H9 (cell line): ENCODE measurements around the gene SF3B1. TPM values are rescaled to one million over a fixed set of nuclear protein-coding genes. Genes with fewer than 3 reads are reported as not detected.

Experiments
- DNase-seq: peaks from one replicate; pipeline ENCODE4 v3.0.0-alpha.2; 2017
- H2AFZ ChIP-seq: one replicate; pipeline ENCODE4 v1.6.1; 2013; ENCODE audit warnings: mild to moderate bottlenecking, low read length, control low read depth, moderate library complexity
- H2AK5ac ChIP-seq: 2 replicates; pipeline ENCODE4 v1.6.1; 2013; ENCODE audit warnings: low read length, control low read depth, mixed read lengths; ENCODE audit not compliant: insufficient read length
- H2BK120ac ChIP-seq: one replicate; pipeline ENCODE4 v1.6.1; 2013; ENCODE audit warnings: low read depth, mild to moderate bottlenecking, low read length, control low read depth, inconsistent platforms; ENCODE audit not compliant: poor library complexity, severe bottlenecking
- H2BK12ac ChIP-seq: 2 replicates; pipeline ENCODE4 v1.6.1; 2013; ENCODE audit warnings: low read length, control low read depth, mixed read lengths, low read depth; ENCODE audit not compliant: insufficient read length
- H2BK15ac ChIP-seq: 2 replicates; pipeline ENCODE4 v1.6.1; 2013; ENCODE audit warnings: low read depth, low read length, control low read depth
- H2BK20ac ChIP-seq: one replicate; pipeline ENCODE4 v1.6.1; 2013; ENCODE audit warnings: low read depth, mild to moderate bottlenecking, low read length, control low read depth, inconsistent platforms; ENCODE audit not compliant: poor library complexity, severe bottlenecking
- H2BK5ac ChIP-seq: 2 replicates; pipeline ENCODE4 v1.6.1; 2013; ENCODE audit warnings: low read length, control low read depth, mixed read lengths; ENCODE audit not compliant: insufficient read length
- H3K14ac ChIP-seq: 2 replicates; pipeline ENCODE4 v1.6.1; 2013; ENCODE audit warnings: low read length, control low read depth; ENCODE audit not compliant: insufficient read depth
- H3K18ac ChIP-seq: 2 replicates; pipeline ENCODE4 v1.6.1; 2013; ENCODE audit warnings: low read depth, mild to moderate bottlenecking, mixed read lengths, low read length, control low read depth; ENCODE audit not compliant: insufficient read length
- H3K23ac ChIP-seq: 2 replicates; pipeline ENCODE4 v1.6.1; 2013; ENCODE audit warnings: low read length, control low read depth, mixed read lengths, low read depth; ENCODE audit not compliant: insufficient read length
- H3K23me2 ChIP-seq: 2 replicates; pipeline ENCODE4 v1.6.1; 2013; ENCODE audit warnings: low read depth, mild to moderate bottlenecking, mixed read lengths, low read length, control low read depth; ENCODE audit not compliant: insufficient read length, poor library complexity, severe bottlenecking
- H3K27ac ChIP-seq: 2 replicates; pipeline ENCODE4 v1.5.1; 2013; ENCODE audit warnings: low read length, control low read depth, mixed read lengths, low read depth; ENCODE audit not compliant: insufficient read length
- H3K27me3 ChIP-seq: 2 replicates; pipeline ENCODE4 v1.6.1; 2013; ENCODE audit warnings: low read length, control low read depth, inconsistent platforms; ENCODE audit not compliant: insufficient read depth
- H3K4ac ChIP-seq: 2 replicates; pipeline ENCODE4 v1.6.1; 2013; ENCODE audit warnings: low read depth, mild to moderate bottlenecking, control low read depth, inconsistent platforms, low read length, moderate library complexity
- H3K4me1 ChIP-seq: 2 replicates; pipeline ENCODE4 v1.6.1; 2013; ENCODE audit warnings: low read length, control low read depth, inconsistent platforms; ENCODE audit not compliant: insufficient read depth
- H3K4me2 ChIP-seq: 2 replicates; pipeline ENCODE4 v1.6.1; 2013; ENCODE audit warnings: low read length, control low read depth, mixed read lengths; ENCODE audit not compliant: insufficient read length, insufficient read depth
- H3K56ac ChIP-seq: 2 replicates; pipeline ENCODE4 v1.6.1; 2013; ENCODE audit warnings: low read depth, mild to moderate bottlenecking, mixed read lengths, low read length, control low read depth; ENCODE audit not compliant: insufficient read length
- H3K79me1 ChIP-seq: 2 replicates; pipeline ENCODE4 v1.6.1; 2013; ENCODE audit warnings: low read depth, mild to moderate bottlenecking, moderate library complexity, low read length, control low read depth, inconsistent platforms; ENCODE audit not compliant: insufficient read depth, poor library complexity, severe bottlenecking
- H3K79me2 ChIP-seq: 2 replicates; pipeline ENCODE4 v1.6.1; 2013; ENCODE audit warnings: low read length, control low read depth, inconsistent platforms; ENCODE audit not compliant: insufficient read depth
- H3K9ac ChIP-seq: 2 replicates; pipeline ENCODE4 v1.6.1; 2013; ENCODE audit warnings: low read length, control low read depth, mixed read lengths; ENCODE audit not compliant: insufficient read length; ENCODE audit errors: extremely low read depth
- H3K9me3 ChIP-seq: one replicate; pipeline ENCODE4 v1.6.1; 2013; ENCODE audit warnings: low read depth, low read length, inconsistent platforms; ENCODE audit not compliant: control insufficient read depth
- H3T11ph ChIP-seq: one replicate; pipeline ENCODE4 v1.6.1; 2013; ENCODE audit warnings: mild to moderate bottlenecking, low read length, control low read depth, inconsistent platforms
- H4K20me1 ChIP-seq: one replicate; pipeline ENCODE4 v1.6.1; 2013; ENCODE audit not compliant: control insufficient read depth, insufficient read length, insufficient read depth
- H4K5ac ChIP-seq: 2 replicates; pipeline ENCODE4 v1.6.1; 2013; ENCODE audit warnings: low read depth, mild to moderate bottlenecking, mixed read lengths, low read length, control low read depth; ENCODE audit not compliant: insufficient read length
- H4K8ac ChIP-seq: replicated peaks from 2 replicates; pipeline ENCODE4 v1.6.1; 2013; ENCODE audit warnings: low read length, control low read depth, mixed read lengths, low read depth; ENCODE audit not compliant: insufficient read length
- H4K91ac ChIP-seq: 2 replicates; pipeline ENCODE4 v1.6.1; 2013; ENCODE audit warnings: low read depth, mild to moderate bottlenecking, moderate library complexity, mixed read lengths, low read length, control low read depth; ENCODE audit not compliant: insufficient read length
- H3K27ac Mint-ChIP-seq, 3 experiments: 2 replicates in 2 of 3; 3 replicates in 1 of 3; pipeline ENCODE4 v1.8.0; 2020 to 2021; ENCODE audit warnings: mixed read lengths in 3 of 3, mild to moderate bottlenecking in 1 of 3, moderate library complexity in 1 of 3
- H3K27me3 Mint-ChIP-seq: 2 replicates; pipeline ENCODE4 v1.8.0; 2021; ENCODE audit warnings: low read depth, mild to moderate bottlenecking, moderate library complexity, mixed read lengths
- H3K36me3 Mint-ChIP-seq, 3 experiments: 2 replicates in 2 of 3; 3 replicates in 1 of 3; pipeline ENCODE4 v1.8.0; 2020 to 2021; ENCODE audit warnings: low read depth in 3 of 3, mixed read lengths in 3 of 3; ENCODE audit not compliant: insufficient read depth in 1 of 3
- H3K4me1 Mint-ChIP-seq, 2 experiments: 2 replicates each; pipeline ENCODE4 v1.8.0; 2020; ENCODE audit warnings: mixed read lengths in 2 of 2
- H3K4me3 Mint-ChIP-seq, 2 experiments: 2 replicates in 1 of 2; 3 replicates in 1 of 2; pipeline ENCODE4 v1.8.0; 2020 to 2021; ENCODE audit warnings: mild to moderate bottlenecking in 2 of 2, mixed read lengths in 2 of 2, moderate library complexity in 1 of 2
- H3K9me3 Mint-ChIP-seq, 2 experiments: 2 replicates in 1 of 2; 3 replicates in 1 of 2; pipeline ENCODE4 v1.8.0; 2020; ENCODE audit warnings: mild to moderate bottlenecking in 2 of 2, mixed read lengths in 2 of 2, moderate library complexity in 1 of 2
- WGBS: extraction: QIAGEN DNeasy Blood & Tissue Kit; methylation state at CpG from one replicate; pipeline ENCODE4 v1.1.7; 2013; ENCODE audit warnings: missing lambda C conversion rate, low lambda C conversion rate, mixed read lengths; ENCODE audit not compliant: insufficient read length; ENCODE audit errors: extremely low coverage; 5-methylcytosine and 5-hydroxymethylcytosine counted together
- total RNA-seq: library from RNA; stranded (reverse); gene quantifications from 2 replicates; pipeline ENCODE4 v1.2.1, GENCODE V29; 2021
- TF ChIP-seq, protein P1 (sequence below): fragments of 200-600 bp; sonication (generic); conservative IDR thresholded peaks from 3 replicates; pipeline ENCODE4 v1.8.0; 2021; ENCODE audit warnings: antibody characterized with exemption, mild to moderate bottlenecking

Gene SF3B1
- total RNA-seq, 1 experiment from 2014 or later = 278 TPM

DNA sequence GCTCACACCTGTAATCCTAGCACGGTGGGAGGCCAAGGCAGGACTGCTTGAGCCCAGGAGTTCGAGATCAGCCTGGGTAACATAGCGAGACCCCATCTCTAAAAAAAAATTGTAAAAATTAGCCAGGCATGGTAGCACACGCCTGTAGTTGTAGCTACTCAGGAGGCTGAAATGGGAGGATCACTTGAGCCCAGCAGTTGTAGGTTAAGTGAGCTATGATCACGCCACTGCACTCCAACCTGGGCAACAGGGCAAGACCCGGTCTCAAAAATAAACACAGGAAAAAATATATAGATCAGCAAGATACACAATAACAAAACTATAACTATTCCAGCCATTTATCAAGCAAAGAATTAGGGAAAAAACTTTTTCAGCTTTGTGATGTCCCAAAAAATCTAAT lies 3.0 kb downstream of the SF3B1 start:
- no peaks in the 10 kb centered on the region for H4K20me1 ChIP-seq
- no peaks in the 10 kb centered on the region for H3K27me3 ChIP-seq
- no peak overlapping the region for H4K5ac ChIP-seq
- no peak overlapping the region for H2BK20ac ChIP-seq
- H3K56ac ChIP-seq = no peak overlapping the region
- H4K91ac ChIP-seq = no peak overlapping the region
- H2AK5ac ChIP-seq = no peak overlapping the region
- Mint-ChIP-seq H3K4me1 (peaks cover 34 to 39% of the 10 kb centered on the region in 2 experiments), H3K36me3 (peaks cover 13 to 33% (median 30%) of the 10 kb centered on the region in 3 experiments; a peak in 6 of 7 replicates), H3K27me3 (no peaks in the 10 kb centered on the region), H3K4me3 (peak overlapping the region in 1 of 2 experiments; percentile 63; a peak in 2 of 5 replicates), H3K27ac (peak overlapping the region in 2 of 3 experiments; percentile 9 to 77; a peak in 2 of 7 replicates), H3K9me3 (no peaks in the 10 kb centered on the region)
- H2BK15ac ChIP-seq = no peak overlapping the region
- no peak overlapping the region for H3K14ac ChIP-seq
- no peak for DNase-seq
- H2AFZ ChIP-seq = no peak overlapping the region
- H4K8ac ChIP-seq = no peak overlapping the region
- no peak overlapping the region for H3K4ac ChIP-seq
- H3K4me1 ChIP-seq = no peaks in the 10 kb centered on the region
- TF ChIP-seq, protein P1, sequence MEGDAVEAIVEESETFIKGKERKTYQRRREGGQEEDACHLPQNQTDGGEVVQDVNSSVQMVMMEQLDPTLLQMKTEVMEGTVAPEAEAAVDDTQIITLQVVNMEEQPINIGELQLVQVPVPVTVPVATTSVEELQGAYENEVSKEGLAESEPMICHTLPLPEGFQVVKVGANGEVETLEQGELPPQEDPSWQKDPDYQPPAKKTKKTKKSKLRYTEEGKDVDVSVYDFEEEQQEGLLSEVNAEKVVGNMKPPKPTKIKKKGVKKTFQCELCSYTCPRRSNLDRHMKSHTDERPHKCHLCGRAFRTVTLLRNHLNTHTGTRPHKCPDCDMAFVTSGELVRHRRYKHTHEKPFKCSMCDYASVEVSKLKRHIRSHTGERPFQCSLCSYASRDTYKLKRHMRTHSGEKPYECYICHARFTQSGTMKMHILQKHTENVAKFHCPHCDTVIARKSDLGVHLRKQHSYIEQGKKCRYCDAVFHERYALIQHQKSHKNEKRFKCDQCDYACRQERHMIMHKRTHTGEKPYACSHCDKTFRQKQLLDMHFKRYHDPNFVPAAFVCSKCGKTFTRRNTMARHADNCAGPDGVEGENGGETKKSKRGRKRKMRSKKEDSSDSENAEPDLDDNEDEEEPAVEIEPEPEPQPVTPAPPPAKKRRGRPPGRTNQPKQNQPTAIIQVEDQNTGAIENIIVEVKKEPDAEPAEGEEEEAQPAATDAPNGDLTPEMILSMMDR = no peak
- no peak overlapping the region for H2BK120ac ChIP-seq
- H3T11ph ChIP-seq = no peak overlapping the region
- H3K9me3 ChIP-seq = no peaks in the 10 kb centered on the region
- H2BK12ac ChIP-seq = no peak overlapping the region
- H3K27ac ChIP-seq = no peak overlapping the region
- no peaks in the 10 kb centered on the region for H3K79me1 ChIP-seq
- no peak overlapping the region for H2BK5ac ChIP-seq
- no peak overlapping the region for H3K9ac ChIP-seq
- WGBS = no CpG with 5 or more reads among the region's 6 CpGs
- H3K23me2 ChIP-seq = peaks cover 6% of the 10 kb centered on the region
- no peak overlapping the region for H3K18ac ChIP-seq
- no peak overlapping the region for H3K4me2 ChIP-seq
- no peak overlapping the region for H3K23ac ChIP-seq
- H3K79me2 ChIP-seq = peaks cover 73% of the 10 kb centered on the region
